ENCODE data around the gene ALKBH4.

DNA sequence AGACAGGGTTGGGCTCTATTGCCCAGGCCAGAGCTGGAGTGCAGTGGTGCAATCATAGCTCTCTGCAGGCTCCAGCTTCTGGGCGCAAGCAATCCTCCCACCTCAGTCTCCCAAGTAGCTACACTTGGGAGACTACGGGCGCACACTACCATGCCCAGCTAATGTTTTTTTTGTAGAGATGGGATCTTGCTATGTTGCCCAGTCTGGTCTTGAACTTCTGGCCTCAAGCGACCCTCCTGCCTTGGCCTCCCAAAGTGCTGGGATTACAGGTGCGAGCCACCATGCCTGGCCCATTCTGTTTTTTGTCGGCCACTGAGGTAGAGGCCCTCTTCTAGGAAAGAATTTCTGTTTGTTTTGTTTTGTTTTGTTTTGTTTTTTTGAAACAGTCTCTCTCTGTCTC, 12.2 kb downstream of the ALKBH4 start:
- TF ChIP-seq MAX (IDR thresholded peaks at IDR 0.05; ENCODE audit: insufficient read depth, insufficient read length) (no peak), CTCF (IDR thresholded peaks at IDR 0.05; ENCODE audit: extremely low read depth in 1 of 2, insufficient read depth in 1 of 2, low read depth in 1 of 2, low read length in 2 of 2) (no peak), JUN (IDR thresholded peaks at IDR 0.05; ENCODE audit: borderline replicate concordance, insufficient read depth, insufficient read length, low read depth) (no peak)

Measured in endothelial cell of umbilical vein (primary cell).